GM18517 (cell line): ENCODE measurements around the gene LRRC49.
"Not testable (repeated sequence)": the region's sequence is repeated elsewhere in the genome, so short reads cannot be mapped to it uniquely, and the experiment has no call there.

Experiments used
- ATAC-seq: cut with Tn5 transposase; IDR thresholded peaks from one replicate; pipeline ENCODE4 v1.9.1; 2021; ENCODE audit warnings: mild to moderate bottlenecking, moderate library complexity; ENCODE audit not compliant: unreplicated experiment

LRRC49 gene

DNA sequence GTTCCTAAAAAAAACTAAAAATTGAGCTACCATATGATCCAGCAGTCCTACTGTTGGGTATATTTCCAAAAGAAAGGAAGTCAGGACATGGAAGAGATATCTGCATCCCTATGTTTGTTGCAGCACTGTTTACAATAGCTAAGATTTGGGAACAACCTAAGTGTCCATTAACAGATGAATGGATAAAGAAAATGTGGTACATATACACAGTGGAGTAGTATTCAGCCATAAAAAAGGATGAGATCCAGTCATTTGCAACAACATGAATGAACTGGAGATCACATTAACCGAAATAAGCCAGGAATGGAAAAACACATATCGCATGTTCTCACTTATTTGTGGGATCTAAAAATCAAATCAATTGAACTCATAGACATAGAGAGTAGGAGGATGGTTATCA lies 29.5 kb downstream of the LRRC49 start:
- ATAC-seq, result no peak

DNA sequence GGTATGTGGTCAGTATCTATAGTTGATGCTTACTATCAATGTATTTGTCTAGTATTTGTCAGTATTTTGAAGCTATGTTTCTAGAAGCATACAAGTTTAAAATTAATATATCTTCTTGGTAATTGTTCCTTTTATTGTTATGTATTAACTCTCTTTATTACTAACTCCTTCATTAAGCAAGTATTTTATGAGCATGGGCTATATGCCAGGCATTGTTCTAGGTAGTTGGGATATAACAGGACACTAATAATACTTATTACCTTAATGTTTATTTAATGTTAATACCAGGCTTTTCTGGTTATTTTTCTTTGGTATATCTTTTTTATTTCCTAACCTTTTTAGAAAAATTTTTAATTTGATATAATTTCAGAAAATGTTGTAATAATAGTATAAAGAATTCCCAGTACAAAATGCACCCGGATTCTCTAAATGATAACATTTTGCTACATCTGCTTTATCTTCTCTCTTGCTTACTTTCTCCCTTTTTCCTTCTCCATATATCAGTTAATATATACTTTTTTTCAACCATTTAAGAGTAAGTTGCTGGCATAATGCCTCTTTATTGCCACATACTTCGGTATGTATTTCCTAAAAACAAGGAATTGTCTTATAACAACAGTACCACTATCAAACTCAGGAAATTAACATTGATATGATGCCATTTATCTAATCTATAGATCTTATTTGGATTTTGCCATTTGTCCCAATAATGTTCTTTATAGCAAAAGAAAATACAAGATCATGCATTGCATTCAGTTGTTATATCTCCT lies 30.9 kb downstream of the LRRC49 start:
- ATAC-seq, result no peak

DNA sequence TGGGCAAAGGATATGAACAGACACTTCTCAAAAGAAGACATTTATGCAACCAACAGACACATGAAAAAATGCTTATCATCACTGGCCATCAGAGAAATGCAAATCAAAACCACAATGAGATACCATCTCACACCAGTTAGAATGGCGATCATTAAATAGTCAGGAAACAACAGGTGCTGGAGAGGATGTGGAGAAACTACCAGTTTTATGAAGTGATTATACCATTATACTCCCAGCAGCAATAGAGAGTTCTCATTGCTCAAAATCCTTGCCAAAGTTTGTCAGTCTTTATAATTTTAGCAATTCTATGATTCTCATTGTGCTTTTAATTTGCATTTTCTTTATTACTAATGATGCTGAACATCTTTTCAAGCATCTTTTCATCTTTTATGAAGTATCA lies 34.3 kb downstream of the LRRC49 start:
- ATAC-seq, result not testable (repeated sequence)

- ATAC-seq, result no peak
Measured at GRCh38 chr15:70931821-70932220, 39.2 kb downstream of the LRRC49 start.

DNA sequence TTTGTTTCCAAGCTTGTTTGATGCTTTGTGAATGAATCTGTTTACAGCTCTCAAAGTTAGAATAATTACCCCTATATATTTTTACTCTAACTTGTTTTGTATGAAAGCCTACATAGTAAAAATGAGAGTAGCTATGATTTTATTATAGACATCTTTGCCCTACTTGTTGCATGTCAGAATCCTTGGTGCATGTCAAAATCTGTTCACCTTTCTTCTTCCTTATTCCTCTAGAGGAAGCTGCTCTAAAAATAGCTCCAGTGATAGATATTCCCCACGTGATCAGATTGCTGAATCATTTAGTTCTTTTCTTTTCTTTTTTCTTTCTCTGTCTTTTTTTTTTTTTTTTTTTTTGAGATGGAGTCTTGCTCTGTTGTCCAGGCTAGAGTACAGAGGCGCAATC lies 39.8 kb downstream of the LRRC49 start:
- no peak for ATAC-seq

DNA sequence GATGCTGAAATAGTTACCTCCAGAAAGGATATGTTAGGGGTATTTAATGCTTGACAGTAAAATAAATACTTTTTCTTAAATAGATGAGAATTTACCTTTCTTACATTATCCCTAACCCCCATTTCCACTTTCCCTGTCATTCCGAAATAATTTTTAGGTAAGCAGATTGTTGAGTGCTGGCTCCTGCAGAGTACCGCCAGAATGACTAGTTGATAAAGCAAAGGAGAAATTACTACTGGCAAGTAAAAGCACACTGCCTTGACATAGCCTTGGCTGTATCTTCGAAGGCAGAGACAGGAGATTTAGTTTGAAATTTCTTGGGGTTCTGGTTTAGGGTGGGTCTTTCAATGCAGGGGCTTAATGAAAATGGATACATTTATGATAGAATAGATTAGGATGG lies 40.8 kb downstream of the LRRC49 start:
- no peak for ATAC-seq

- ATAC-seq, result no peak
Measured at GRCh38 chr15:70935631-70936030, 43.0 kb downstream of the LRRC49 start.

- ATAC-seq, result no peak
Measured at GRCh38 chr15:70936326-70936725, 43.7 kb downstream of the LRRC49 start.

DNA sequence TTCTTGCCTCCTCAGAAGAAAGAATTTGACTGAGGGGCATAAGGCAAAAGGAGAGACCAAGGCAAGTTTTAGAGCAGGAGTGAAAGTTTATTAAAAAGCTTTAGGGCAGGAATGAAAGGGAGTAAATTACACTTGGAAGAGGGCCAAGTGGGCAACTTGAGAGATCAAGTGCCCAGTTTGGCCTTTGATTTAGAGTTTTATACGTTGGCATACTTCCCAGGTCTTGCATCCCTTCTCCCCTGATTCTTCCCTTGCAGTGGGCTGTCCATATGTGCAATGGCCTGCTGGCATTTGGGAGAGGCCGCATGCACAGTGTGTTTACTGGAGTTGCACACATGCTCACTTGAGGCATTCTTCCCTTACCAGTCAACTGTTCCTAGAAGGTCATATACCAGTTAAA lies 50.7 kb downstream of the LRRC49 start:
- ATAC-seq, result not testable (repeated sequence)

GRCh38 chr15:70947351-70948335 lies 55.0 kb downstream of the LRRC49 start:
- ATAC-seq, result no peak

GRCh38 chr15:70950953-70951352 lies 58.3 kb downstream of the LRRC49 start:
- no peak for ATAC-seq

- no peak for ATAC-seq
Measured at GRCh38 chr15:70954171-70954570, 61.5 kb downstream of the LRRC49 start.

GRCh38 chr15:70954733-70955132 lies 62.1 kb downstream of the LRRC49 start:
- ATAC-seq, result no peak

- ATAC-seq, result no peak
Measured at GRCh38 chr15:70955151-70955550, 62.5 kb downstream of the LRRC49 start.

DNA sequence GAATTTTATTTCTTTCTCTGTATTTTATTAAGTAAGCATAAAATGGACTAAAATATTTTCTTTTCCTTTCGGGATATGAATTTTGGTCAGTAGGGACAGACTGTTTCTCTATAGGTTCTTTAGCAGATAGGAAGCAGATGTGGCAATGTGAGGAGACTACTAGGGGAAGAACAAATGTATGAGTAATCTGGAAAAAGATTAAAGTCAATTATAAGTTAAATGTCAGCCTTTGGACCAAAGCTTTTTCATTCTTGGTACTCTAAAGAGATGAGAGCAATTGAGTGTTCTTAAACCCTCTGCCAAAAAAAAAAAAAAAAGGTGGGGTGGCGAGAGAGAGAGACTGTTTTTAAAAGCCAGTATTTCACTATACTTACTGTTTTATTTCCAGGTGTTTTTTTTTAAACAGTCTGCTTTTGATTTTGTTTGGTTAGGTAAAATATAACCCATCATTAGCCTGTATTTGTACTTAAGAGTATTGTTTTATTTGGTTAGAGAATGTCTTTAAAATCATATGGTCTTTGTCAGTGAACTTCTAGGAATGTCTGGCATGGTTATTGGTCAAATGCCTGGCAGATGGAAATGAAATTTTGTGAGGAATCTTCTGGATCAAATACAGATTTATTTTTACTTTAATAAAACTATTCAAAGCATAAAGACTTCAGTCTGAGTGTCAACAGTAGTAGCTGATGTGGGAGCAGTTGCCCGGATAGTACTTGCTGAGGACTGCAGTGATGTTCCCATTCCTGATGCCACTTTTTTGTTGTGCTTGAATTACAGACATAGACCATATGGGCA lies 63.8 kb downstream of the LRRC49 start:
- ATAC-seq, result no peak

DNA sequence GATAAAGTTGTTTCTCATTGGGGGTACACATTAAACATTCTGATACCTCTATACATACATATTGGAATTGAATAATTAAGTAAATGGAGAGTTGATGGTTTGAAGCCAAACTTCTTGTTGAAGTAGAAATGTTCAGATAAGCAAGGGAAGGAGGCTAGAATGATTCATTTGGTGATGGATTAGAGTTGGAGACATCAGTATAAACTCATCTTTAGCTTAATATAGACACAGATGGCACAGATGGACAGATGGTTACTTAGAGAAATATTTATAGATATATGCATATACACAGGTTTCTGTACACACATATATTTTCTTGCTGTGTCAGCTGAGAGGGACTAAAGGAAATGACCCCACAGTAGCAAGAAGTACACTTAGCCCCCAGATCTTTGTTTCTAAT lies 69.5 kb downstream of the LRRC49 start:
- no peak for ATAC-seq

- no peak for ATAC-seq
Measured at GRCh38 chr15:70963199-70963598, 70.6 kb downstream of the LRRC49 start.

DNA sequence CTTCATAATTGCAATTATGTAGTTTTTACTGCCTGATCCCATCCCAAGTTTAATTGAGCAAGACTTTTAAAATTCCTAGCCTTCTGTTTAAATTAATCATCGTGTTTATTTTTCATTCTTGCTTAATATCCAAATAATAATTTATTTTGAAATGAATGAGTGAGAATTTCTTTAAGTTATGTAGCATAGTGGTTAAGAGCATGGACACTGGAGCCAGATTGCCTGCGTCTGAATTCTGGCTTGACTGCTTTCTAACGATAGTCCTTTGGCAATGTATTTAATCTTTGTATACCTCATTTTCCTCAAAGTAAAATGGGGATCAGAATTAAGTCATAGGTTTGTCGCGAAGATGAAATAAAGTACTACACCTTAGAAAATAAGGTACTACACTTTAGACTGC lies 71.4 kb downstream of the LRRC49 start:
- no peak for ATAC-seq

- no peak for ATAC-seq
Measured at GRCh38 chr15:70964686-70965085, 72.1 kb downstream of the LRRC49 start.

DNA sequence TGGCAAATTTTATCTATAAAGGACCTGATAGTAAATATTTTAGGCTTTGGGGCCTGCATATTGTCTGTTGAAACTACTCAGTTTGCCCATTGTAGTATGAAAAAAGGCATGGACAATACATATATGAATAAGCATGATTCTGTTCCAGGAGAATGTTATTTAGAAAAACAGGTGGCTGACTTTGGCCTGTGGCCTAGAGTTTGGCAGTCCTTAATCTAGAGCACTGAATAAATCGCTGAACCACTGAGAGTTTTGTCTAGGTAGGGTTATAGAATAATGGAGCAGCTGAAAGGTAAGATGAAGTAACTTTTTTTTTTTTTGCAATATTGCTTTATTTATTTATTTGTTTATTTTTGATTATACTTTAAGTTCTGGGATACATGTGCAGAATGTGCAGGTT lies 75.0 kb downstream of the LRRC49 start:
- no peak for ATAC-seq
